WTC11 (cell line): Measurements from ENCODE around the gene TPRX2.
"Not testable (repeated sequence)": the region's sequence is repeated elsewhere in the genome, so short reads cannot be mapped to it uniquely, and the experiment has no call there.

Experiments used
- CTCF ChIP-seq: fragments of 200-600 bp; IDR thresholded peaks from 2 replicates; pipeline ENCODE4 v1.8.0; 2022; ENCODE audit warnings: antibody characterized with exemption
- IRF1 ChIP-seq: sonication (generic); formaldehyde crosslinking; IDR thresholded peaks from 2 replicates; pipeline ENCODE4 v1.8.0; 2023; ENCODE audit warnings: missing genetic modification reagents

DNA sequence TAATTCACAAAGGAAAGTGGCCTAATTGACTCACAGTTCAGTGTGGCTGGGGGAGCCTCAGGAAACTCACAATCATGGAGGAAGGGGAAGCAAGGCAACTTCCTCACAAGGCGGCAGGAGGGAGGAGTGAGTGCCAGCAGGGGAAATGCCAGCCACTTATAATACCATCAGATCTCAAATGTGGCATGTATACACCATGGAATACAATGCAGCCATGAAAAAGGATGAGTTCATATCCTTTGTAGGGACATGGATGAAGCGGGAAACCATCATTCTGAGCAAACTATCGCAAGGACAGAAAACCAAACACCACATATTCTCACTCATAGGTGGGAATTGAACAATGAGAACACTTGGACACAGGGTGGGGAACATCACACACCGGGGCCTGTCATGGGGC lies 20.4 kb downstream of the TPRX2 start:
- TF ChIP-seq CTCF, IRF1: not testable (repeated sequence)
